Activated CD8-positive, alpha-beta memory T cell treated with anti-CD3 and anti-CD28 coated beads for 24 hours (primary cell): ENCODE data around the gene FOXN4.
"Not testable (repeated sequence)": the region's sequence is repeated elsewhere in the genome, so short reads cannot be mapped to it uniquely, and the experiment has no call there.

Experiments used
- DNase-seq: peaks from one replicate; pipeline ENCODE4 v3.0.0-alpha.2; 2020

FOXN4 gene, protein sequence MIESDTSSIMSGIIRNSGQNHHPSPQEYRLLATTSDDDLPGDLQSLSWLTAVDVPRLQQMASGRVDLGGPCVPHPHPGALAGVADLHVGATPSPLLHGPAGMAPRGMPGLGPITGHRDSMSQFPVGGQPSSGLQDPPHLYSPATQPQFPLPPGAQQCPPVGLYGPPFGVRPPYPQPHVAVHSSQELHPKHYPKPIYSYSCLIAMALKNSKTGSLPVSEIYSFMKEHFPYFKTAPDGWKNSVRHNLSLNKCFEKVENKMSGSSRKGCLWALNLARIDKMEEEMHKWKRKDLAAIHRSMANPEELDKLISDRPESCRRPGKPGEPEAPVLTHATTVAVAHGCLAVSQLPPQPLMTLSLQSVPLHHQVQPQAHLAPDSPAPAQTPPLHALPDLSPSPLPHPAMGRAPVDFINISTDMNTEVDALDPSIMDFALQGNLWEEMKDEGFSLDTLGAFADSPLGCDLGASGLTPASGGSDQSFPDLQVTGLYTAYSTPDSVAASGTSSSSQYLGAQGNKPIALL

DNA sequence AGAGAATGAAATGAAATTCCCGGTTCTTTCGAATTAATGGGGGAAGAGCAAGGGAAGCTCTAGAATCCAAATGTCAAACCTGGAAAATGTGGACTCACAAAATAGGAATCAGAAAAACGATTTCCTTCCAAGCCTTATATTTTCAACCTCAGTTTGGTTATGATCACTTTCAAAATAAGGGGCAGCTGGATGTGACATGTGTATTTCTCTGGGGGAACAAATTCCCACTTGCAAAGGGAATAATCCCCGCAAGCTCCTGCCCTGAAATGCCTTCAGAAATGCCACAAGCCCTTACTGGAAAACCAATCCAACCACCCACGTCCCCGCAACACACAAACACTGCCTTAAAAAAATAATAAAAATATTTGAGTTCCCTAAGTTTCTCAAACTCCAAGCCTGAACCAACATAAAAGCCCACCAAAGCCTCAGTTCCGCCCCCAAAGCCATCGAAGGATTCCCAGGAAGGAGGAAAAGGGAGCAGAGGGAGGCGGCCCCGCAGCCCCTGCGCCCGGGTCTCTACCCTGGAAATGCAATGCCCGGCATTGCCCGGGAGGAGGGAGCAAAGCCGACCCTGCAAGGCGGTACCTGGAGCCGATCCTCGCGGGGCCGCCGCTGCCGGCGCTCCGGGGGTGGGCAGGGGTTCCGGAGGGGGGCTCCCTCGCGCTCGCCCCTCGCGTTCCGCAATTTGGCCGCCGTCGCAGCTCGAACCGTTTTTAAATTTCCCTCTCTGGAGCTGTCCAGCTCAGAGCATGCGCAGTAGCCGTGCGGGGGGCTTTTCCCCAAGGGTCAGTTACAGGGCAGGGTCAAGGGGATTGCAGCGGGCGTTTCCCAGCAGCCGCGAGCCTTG lies at the start of gene FOXN4:
FOXN4 (minus strand) TSS at position 751 of the 847 bp plus-strand sequence. CDS start 963 bp downstream, outside the sequence.
- no peak for DNase-seq

DNA sequence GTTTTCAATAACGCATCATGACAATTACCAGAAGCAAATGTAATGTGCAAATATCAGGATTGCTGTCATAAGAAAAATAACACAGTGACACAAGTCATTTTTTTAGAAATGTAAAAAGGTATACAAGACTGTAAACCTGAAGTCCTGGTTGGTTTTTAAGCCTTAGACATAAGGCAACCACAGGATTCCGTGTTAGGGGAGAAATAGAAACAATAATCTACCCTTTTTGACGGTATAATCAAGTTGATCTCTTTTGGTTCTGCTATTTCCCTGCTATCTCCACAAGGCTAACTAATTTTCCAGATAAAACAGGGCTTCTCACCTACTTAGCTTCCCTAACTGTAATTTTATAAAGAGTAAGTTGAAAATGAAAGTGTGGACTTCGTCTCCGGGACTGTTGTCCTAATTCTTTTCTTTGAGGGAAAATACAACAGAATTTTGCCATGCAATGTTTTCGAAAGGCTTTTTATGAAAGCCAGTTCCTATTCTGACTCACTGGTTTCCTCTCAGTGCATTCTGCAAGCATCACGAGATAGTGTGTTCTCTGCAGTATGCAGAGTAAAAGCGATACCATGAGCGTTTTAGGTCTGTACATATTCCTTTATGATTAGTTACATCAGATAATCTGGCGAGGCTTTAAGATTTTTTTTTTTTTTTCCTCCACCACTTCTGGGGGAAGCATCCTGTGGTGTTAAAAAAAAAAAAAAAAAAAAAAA lies 49.2 kb upstream of the FOXN4 start:
- no peak for DNase-seq

DNA sequence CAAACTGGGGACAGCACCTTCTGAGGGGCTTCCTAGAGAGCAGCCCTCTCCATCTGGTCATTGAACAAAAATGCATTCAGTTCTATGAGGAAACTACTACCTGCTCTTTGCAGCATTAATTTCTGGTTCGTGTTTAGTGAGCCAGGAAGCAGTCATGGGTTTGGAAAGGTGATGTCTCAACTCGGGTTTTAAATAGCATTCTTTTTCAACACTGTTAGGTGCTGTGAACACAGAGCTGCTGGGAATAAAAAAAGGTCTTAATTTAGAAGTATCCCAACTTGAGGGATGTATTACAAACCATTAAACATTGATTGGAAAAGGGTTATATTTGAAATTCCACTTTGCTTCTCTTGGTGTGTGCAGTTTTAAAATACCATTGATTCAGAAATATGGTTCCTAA lies 47.9 kb upstream of the FOXN4 start:
- no peak for DNase-seq

DNA sequence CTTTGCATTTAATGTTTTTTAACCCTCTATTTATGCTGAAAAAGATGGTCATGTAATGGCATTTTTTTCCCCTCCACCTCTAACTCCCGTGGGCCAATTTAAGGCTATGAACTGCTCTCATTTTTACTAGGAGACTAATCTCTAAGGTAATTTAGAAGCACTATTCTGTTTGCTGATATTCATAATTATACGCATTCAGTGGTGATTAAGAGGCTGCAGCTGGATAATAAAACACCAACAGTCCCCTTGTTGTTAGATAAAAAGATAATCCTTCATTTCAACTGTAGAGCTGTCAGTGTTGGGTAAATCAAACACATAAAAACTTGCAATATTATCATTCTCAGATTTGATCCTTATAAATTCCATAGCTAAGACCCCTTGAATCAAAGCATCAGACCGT lies 47.5 kb upstream of the FOXN4 start:
- no peak for DNase-seq

DNA sequence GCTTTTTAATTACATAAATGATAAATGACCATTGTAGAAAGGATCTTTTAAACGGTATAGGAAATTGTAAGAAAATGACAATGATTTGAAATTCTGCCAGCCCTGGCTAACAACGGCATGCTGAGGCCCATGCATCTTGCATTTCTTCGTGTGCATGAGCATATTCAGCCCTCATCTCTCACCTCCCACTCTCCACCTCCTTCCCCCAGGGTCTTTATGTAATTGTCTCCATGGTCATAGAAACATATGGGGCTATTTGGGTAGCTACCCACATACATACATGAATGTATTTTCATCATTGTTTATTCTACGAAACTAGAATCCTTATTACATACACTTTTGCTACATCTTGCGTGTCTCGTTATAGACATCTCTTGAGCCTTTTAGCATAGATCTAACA lies 43.1 kb upstream of the FOXN4 start:
- no peak for DNase-seq

DNA sequence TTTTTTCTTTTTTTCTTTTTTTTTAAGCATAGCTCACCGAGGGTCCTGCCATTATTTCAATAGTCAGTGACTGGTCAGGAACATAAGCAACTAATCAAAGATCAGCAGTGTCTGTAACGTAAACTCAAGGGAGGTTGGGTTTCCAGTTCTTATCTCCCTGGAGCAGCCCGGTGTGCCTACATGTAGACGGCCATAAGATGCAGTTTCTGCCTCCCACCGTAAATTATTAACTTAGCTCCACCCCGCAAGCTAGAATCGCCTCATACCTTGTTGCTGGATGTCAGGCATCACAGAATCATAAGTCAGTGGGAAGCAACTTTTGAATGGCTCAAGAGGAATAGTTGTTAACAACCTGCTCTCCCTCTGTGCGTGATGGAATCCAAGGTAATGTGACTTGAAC lies 38.5 kb upstream of the FOXN4 start, which contains the start of gene MYO1H:
MYO1H (plus strand) TSS at position 312 of the 400 bp plus-strand sequence; CDS start at position 373, 61 bp downstream.
- no peak for DNase-seq

DNA sequence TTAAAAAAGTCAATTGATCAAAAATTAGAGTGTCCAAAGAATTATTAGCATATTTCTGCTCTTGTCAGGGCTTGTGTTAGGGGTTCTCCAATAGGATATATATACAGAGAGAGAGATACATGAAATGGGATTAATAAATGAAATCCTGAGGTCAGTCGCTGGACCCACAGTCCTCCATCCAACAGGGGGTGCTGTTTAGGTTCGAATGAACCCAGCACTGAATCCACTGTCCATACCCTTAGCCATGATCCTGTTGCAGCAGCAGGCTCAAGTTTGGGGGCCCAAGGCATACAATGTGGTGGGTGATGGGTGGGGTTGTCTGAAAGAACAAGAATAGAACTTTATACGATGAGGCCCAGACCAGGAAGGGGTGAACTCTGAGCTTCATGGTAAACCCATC lies 37.8 kb upstream of the FOXN4 start:
- DNase-seq, result no peak

DNA sequence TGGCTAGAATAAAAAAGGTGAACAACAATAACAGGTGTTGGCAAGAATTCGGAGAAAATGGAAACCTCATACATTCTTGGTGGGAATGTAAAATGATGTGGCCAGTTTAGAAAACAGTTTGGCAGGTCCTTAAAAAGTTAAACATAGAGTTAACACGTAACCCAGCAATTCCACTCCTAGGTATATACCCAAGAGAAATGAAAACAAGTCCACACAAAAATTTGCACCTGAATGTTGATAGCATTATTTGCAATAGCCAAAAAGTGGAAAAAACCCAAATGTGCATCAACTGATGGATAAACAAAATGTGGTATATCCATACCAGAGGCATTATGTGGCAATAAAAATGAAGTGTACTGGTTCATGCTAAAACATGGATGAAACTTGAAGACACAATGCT lies 36.3 kb upstream of the FOXN4 start:
- DNase-seq, result no peak

DNA sequence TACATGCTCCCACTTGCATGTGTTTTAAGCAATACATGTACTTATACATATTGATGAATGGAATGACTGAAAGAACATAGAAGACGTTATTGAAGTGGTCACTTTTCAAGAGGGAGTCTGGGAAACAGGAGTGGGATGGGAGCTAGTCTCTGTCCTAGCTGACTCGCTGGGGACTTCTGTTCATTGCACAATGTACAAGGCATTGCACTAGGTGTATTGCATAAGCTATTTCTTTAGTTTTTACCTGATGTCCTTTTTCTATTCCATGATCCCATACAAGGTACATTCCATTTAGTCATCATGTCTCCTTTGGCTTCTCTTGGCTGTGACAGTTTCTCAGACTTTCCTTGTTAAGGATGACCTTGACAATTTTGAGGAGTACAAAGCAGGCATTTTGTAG lies 34.6 kb upstream of the FOXN4 start:
- no peak for DNase-seq

DNA sequence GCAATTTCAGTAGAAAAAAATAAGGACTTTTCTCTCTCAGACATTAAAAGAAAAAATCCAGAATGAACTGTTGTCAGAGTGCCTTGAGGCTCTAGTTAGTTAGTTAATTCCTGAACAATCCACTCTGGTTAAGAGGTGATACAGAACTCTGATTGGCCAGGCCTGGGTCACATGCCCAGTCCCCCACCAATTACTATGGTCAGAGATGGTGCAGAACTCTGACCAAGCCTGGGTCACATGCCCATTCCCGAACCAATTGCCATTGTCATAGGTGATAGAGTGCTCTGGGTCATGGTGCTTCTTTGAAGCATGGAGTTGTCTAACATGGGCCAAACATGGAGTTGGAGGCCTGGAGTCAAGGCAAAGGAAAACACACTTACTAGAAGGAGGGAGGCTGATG lies 27.5 kb upstream of the FOXN4 start:
- DNase-seq, result no peak

DNA sequence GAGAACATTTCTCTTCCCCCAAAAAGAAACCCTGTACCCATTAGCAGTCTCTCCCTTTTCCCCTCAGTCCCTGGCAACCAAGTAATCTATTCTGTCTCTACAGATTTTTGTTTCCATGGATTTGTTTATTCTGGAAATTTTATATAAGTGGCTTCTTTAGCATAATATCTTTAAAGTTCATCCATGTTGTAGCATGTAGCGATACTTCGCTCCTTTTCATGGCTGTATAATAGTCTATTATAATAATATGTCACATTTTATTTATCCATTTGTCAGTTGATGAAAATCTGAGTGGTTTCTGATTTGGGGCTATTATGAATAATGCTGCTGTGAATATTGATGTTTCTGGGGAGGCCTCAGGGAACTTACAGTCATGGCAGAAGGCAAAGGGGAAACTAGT lies 25.8 kb upstream of the FOXN4 start:
- DNase-seq, result no peak

DNA sequence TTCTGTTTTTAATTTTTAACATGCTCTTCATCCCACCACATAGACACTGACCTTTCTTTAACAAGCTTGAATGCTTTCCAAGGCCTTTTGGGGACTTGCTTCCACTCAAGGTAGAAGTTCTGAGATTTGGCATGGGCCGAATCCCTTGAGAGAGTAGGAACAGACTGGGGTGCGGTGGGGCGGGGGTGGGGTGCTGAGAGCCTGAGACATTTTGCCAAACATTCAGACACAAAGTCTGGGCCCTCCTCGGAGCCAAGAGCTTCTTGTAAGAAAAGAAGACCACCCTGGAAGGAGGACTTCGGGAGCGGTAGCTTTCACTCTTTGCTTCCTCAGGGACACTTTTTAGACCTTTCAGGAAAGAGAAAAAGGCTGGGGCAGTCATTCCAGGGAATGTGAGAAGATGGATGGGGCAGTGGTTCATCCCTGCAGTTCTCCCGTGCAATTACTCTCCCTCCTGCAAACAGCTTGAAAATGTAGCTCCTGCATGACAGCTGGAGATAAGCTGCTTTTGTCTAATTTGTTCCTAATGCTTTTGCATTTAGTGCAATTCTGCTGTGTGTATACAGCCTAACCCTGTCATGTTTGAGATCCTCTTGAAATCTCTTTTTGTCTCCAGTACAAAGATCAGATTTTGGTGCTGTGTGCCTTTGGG lies 22.3 kb upstream of the FOXN4 start:
- DNase-seq, result no peak

DNA sequence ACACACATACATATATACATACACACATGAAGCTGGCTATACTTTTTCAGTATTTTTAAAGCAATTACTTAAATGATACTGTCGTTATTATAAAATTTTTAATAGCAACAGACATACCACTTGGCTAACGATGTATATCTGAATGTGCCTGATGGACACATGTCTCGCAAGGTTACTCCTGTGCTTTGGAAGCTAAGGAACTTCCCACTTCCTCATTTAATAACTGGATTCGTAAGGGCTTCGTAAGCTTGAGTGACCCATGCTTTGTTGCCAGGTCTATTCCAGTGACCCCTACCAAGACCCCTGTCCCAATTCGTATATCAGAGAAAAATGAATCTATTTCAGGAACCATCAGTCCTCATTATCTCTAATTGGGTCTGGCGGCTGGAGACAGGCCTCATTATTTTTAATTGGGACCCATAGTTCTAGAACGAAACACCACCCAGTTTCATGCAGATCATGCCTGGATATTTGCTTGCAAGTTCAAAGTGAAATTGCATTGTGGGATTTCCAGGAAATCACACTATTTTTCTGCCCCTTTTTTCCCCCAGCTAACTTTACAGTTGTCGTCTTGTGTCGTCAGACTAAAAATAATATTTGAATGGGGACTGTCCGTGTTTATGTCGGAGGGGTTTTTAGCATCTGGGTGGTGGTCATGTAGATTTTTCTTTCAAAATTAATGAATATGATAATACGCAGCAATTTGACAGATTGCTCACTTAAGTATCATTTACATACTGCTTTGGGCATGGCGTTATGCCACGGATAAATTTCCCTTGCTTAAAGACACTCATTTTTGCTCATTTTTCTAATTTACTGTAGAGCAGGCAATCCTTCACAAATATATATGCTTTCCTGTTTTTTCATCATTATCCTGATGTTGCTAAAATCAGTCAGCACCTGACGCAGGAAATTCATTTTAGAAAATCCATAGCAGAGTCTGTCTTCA lies 21.5 kb upstream of the FOXN4 start:
- no peak for DNase-seq

DNA sequence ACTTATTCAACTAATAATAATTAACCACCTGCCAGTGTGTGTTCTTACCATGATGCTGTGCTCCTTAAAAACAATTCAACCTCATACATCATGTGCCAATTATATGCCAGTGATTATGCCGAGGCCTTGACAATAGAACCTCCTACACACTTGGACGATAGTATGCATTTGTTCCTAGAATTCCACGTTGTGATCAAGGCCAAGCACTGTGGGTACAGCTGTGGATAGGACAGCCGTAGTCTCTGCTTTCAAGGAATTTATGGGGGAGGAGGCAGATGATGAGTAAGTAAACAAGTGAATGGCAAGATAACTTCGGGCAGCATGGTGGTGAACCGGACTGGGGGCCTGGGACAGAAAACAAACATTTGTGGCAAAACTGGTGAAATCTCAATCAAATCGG lies 20.6 kb upstream of the FOXN4 start:
- no peak for DNase-seq

DNA sequence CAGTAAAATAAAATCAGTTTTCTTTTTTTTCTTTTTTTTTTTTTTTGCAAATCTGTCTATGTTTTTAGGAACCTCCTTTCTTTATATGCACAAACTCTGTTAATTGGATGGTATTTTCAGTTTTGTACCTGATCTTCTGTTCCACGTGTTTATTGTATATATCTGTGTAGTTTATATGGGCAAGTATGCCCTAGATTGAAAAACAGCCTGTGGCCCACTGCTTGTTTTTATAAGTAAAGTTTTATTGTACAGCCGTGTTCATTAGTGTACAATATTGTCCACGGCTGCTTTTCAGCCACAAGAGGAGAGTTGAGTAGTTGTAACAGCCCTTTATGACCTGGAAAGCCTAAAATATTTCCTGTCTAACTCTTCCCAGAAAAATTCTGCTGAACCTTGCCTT lies 19.9 kb upstream of the FOXN4 start:
- DNase-seq, result no peak

DNA sequence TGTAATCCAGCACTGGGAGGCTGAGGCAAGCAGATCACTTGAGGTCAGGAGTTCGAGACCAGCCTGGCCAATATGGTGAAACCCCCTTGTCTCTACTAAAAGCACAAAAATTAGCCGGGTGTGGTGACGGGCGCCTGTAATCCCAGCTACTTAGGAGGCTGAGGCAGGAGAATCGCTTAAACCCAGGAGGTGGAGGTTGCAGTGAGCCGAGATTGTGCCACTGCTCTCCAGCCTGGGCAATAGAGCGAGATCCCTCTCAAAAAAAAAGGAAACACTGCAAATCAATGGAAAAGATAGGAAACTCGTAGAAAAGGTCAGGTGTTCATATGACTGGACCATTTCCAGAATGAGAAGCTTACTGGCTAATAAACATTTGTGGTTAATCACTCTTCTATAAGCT lies 12.2 kb upstream of the FOXN4 start:
- DNase-seq, result not testable (repeated sequence)

DNA sequence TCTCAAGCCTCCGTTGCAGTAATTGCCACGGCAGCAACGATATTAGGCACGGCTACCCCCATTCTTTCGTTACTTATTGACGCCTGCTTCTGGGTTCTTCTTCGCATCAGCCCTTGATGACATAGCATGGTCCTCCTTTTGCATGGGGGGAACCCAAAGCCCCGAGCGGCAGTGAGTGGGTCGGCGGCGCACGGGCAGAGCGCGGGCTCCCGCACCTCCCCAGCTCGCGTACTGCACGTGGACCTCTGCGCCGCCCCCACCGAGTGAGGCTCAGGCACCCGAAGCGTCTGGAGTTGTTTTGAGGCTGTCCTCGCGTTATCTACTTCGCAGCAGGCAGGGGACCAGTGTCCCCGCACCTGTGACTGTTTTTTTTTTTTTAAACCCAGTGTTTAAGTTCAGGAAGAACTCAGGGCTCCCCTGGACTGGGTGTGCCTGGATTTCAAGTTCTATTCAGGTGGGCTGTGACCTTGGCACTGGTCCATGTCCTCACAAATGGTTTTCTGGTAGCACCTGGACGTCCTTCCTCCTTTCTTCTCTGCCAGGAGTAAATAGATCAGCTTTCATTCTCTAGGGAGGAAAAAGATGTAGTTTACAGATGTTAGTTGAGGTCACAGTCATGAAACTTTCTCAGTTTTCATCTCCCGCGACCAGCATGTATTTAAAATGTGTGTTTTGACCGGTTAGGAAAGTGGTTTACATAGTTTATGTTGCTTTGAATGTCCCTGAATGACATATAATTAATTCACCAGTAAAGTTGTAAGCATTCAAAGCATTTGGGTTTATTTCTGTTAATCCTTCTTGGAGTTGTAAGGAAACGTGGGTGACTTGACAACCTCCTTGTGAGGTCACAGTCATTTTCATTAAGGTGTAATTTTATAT lies 1.4 kb upstream of the FOXN4 start:
- peak; percentile 60 for DNase-seq

DNA sequence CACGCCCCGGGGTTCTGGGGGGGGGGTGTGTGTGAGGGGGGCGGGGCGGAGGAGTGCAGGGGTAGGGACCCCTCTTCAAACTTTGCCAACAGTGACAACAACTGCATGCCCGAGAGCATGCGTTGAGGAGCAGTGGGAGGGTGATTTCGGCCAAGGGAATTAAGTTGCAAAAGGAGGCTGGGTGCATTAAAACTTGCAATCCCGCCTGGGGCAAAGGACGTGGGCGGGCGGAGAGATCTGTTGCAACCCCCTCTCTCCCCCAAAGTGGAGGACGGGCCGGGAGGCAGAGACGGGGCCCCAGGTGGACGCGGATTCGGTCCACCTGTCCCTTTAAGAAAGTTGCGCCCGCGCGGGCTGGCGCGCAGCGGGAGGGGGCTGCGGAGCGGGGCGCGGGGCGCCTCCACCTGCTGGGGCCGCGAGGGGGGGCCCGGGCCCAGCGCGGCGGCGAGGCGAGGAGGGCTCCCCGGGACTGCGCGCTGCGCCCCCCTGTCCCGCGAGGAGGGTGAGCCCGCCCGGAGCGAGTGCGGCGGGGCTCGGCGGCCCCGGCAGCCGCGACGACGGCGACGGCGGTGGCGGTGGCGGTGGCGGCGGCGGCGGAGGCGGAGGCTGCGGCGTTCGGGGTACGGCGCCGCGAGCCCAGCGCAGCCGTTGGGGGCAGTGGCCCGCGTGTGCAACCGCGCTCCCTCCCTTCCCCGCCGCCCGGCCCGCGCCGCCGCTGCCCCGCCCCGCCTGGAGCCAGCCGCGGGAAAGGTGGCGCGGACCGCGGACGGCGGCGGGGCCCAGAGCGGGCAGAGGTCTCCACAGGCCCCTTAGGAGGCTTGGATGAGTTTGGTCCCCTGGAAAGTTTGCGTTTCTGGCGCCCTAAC lies 530 bp upstream of the FOXN4 start:
- DNase-seq, result no peak

DNA sequence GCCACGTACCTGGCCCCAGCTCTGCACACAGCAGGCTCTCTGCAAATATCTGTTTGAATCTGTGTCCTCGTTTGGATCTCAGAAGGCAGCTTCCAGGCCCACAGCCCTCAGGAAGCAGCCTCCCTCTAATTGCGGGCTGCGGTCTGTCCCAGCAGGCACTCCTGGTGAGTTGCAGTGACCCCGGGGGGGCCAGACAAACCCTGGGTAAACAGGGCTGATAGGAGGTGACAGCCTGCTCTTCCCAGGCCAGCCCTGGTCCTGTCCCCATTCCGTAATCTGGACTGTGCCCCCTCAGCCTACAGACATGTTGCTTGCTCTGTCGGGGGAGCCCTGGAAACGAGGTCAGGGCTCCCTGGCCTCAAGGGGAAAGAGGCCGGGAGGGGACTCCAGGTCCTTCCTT lies 2.0 kb downstream of the FOXN4 start:
- DNase-seq, result no peak
